GM12878 (cell line): ENCODE results near the gene CBLN3. TPM values are rescaled to one million over a fixed set of nuclear protein-coding genes. Genes with fewer than 3 reads are reported as not detected.
A peak's percentile ranks its signal among the peaks of the same experiment; 100 is the strongest.

ENCODE experiments used
- ATAC-seq: fragments of 200-7000 bp; cut with Tn5 transposase; 3 replicates; pipeline ENCODE4 v1.9.1; 2020; ENCODE audit warnings: mild to moderate bottlenecking, moderate library complexity
- BruUV-seq: library from RNA; stranded (reverse); fragments of 400-500 nt; replicated peaks from 2 replicates; lab custom pipeline; 2021; lab: Mats Ljungman, UMichigan
- CTCF ChIA-PET: fragments of 300-600 bp; sonication (Branson Sonifier 250); formaldehyde crosslinking; extraction: SDS; loops from one replicate; lab custom pipeline; 2021; ENCODE audit warnings: inconsistent platforms; lab: Yijun Ruan, JAX
- POLR2A ChIA-PET: fragments of 350-600 bp; formaldehyde crosslinking; extraction: SDS; loops from one replicate; lab custom pipeline; 2021; ENCODE audit warnings: inconsistent platforms; lab: Charles Lee
- RAD21 ChIA-PET: fragments of 300-600 bp; sonication (Branson Sonifier 250); formaldehyde crosslinking; loops from one replicate; lab custom pipeline; 2023; ENCODE audit warnings: antibody characterized with exemption; ENCODE audit not compliant: unreplicated experiment; lab: Charles Lee
- SMC1A ChIA-PET: fragments of 300-600 bp; sonication (Branson Sonifier 250); formaldehyde crosslinking; loops from one replicate; lab custom pipeline; 2023; ENCODE audit not compliant: unreplicated experiment, uncharacterized antibody; lab: Charles Lee
- DNase-seq: peaks from one replicate; pipeline ENCODE4 v3.0.0-alpha.2; 2011; ENCODE audit warnings: low read depth, low spot score
- FAIRE-seq: peaks from 3 replicates; lab custom pipeline; 2011; peaks lifted over from hg19 to GRCh38; lab: Jason Lieb, UNC
- H2AFZ ChIP-seq: 2 replicates; pipeline ENCODE4 v1.6.0; 2011; ENCODE audit warnings: low read depth, low read length, control low read depth; ENCODE audit not compliant: control insufficient read depth
- H3K27ac ChIP-seq: 2 replicates; pipeline ENCODE4 v1.5.1; 2011; ENCODE audit warnings: control low read depth; ENCODE audit not compliant: control insufficient read depth, insufficient read depth
- H3K27me3 ChIP-seq, 2 experiments: replicated peaks in 1 of 2; 2 replicates each; pipeline versions ENCODE4 v1.6.0 to v1.6.1; 2011; ENCODE audit warnings: low read length in 1 of 2; ENCODE audit not compliant: control insufficient read depth in 2 of 2, insufficient read depth in 2 of 2
- H3K36me3 ChIP-seq, 2 experiments: 2 replicates each; pipeline ENCODE4 v1.5.1; 2011; ENCODE audit warnings: low read length in 1 of 2; ENCODE audit not compliant: control insufficient read depth in 2 of 2, insufficient read depth in 2 of 2
- H3K4me1 ChIP-seq: 2 replicates; pipeline ENCODE4 v1.6.1; 2011; ENCODE audit warnings: mild to moderate bottlenecking, low read length, moderate library complexity, mixed read lengths; ENCODE audit not compliant: control insufficient read depth, insufficient read depth
- H3K4me2 ChIP-seq: 2 replicates; pipeline ENCODE4 v1.6.0; 2011; ENCODE audit warnings: control low read depth; ENCODE audit not compliant: control insufficient read depth, insufficient read depth
- H3K4me3 ChIP-seq: fragments of 200-600 bp; sonication (generic); 2 replicates; pipeline ENCODE4 v1.5.1; 2016
- H3K79me2 ChIP-seq: 2 replicates; pipeline ENCODE4 v1.6.0; 2011; ENCODE audit warnings: low read length; ENCODE audit not compliant: control insufficient read depth, insufficient read depth
- H3K9ac ChIP-seq: 2 replicates; pipeline ENCODE4 v1.8.0; 2011; ENCODE audit warnings: low read length, control low read depth, mixed read lengths; ENCODE audit not compliant: control insufficient read depth, insufficient read depth
- H3K9me3 ChIP-seq: replicated peaks from 3 replicates; pipeline ENCODE4 v1.5.1; 2011; ENCODE audit warnings: mild to moderate bottlenecking, low read length; ENCODE audit not compliant: control insufficient read depth, insufficient read depth
- H4K20me1 ChIP-seq: 2 replicates; pipeline ENCODE4 v1.6.0; 2011; ENCODE audit not compliant: control insufficient read depth, insufficient read depth
- BACH1 ChIP-seq: fragments of 450-650 bp; IDR thresholded peaks from 2 replicates; pipeline ENCODE4 v1.6.1; 2017; ENCODE audit warnings: mild to moderate bottlenecking, borderline replicate concordance
- CEBPB ChIP-seq, 2 experiments: fragments of 150-350 bp in 1 of 2; IDR thresholded peaks; 2 replicates each; pipeline ENCODE4 v1.6.1; 2012 to 2014; ENCODE audit warnings: low read depth in 2 of 2, low read length in 2 of 2, borderline replicate concordance in 1 of 2, inconsistent platforms in 1 of 2
- ESRRA ChIP-seq: IDR thresholded peaks from 2 replicates; pipeline ENCODE4 v1.6.1; 2012; ENCODE audit warnings: mild to moderate bottlenecking, low read length, improper control_type of control experiment
- JUND ChIP-seq: IDR thresholded peaks from 2 replicates; pipeline ENCODE4 v1.6.1; 2012; ENCODE audit warnings: low read depth, mild to moderate bottlenecking, low read length, improper control_type of control experiment, moderate library complexity
- MTA3 ChIP-seq: IDR thresholded peaks from 2 replicates; pipeline ENCODE4 v1.6.1; 2012; ENCODE audit warnings: low read length, inconsistent platforms, borderline replicate concordance
- MYB ChIP-seq: fragments of 150-350 bp; IDR thresholded peaks from 2 replicates; pipeline ENCODE4 v1.6.1; 2014; ENCODE audit warnings: mild to moderate bottlenecking, low read depth, low read length, borderline replicate concordance
- RBBP5 ChIP-seq: fragments of 200-600 bp; sonication (generic); conservative IDR thresholded peaks from 2 replicates; pipeline ENCODE4 v1.6.1; 2016
- SREBF1 ChIP-seq: IDR thresholded peaks from 2 replicates; pipeline ENCODE4 v1.6.1; 2012; ENCODE audit warnings: mild to moderate bottlenecking, low read length
- YY1 ChIP-seq: IDR thresholded peaks from 2 replicates; pipeline ENCODE4 v1.6.1; 2011; ENCODE audit warnings: low read depth, mild to moderate bottlenecking, low read length
- ZNF207 ChIP-seq: fragments of 450-650 bp; IDR thresholded peaks from 2 replicates; pipeline ENCODE4 v1.6.1; 2014; ENCODE audit warnings: antibody characterized with exemption, mild to moderate bottlenecking, borderline replicate concordance
- WGBS: methylation state at CpG from one replicate; pipeline ENCODE4 v1.1.6; 2016; ENCODE audit warnings: low lambda C conversion rate; ENCODE audit not compliant: insufficient replicate concordance, insufficient coverage; ENCODE audit errors: missing lambda C conversion rate; 5-methylcytosine and 5-hydroxymethylcytosine counted together
- in situ Hi-C: fragments of 300-500 bp; cut with MboI; formaldehyde crosslinking; loops from 9 replicates; pipeline ENCODE4 v1.14.3; 2018; ENCODE audit warnings: mixed read lengths
- intact Hi-C: fragments of 100-400 bp; cut with micrococcal nuclease; formaldehyde crosslinking; loops from one replicate; pipeline ENCODE4 v1.14.2; 2022; ENCODE audit not compliant: unreplicated experiment
- polyA plus RNA-seq, 11 experiments: library from polyadenylated mRNA; depleted of rRNA in 4 of 11; unstranded in 6 of 11; stranded (reverse) in 5 of 11; fragments of >200 nt; fragmentation: Nextera tagmentation in 4 of 11; fragmentation: Illumina TruSeq in 1 of 11; extraction: Ambion mirVana in 4 of 11; extraction: Trizol in 1 of 11; gene quantifications; 1 replicate in 1 of 11; 2 replicates in 10 of 11; pipeline versions ENCODE4 v1.2.1 to v1.2.3, GENCODE V29; 2011 to 2016; ENCODE audit warnings: inconsistent platforms in 2 of 11, missing spikeins in 2 of 11, low read depth in 1 of 11
- total RNA-seq, 4 experiments: library from RNA; depleted of rRNA in 3 of 4; stranded (reverse); fragments of >200 nt in 3 of 4; fragmentation: Illumina TruSeq in 1 of 4; extraction: Trizol in 1 of 4; gene quantifications; 2 replicates each; pipeline versions ENCODE4 v1.2.1 to v1.2.3, GENCODE V29; 2013 to 2021
- TF ChIP-seq, protein P1 (sequence below): IDR thresholded peaks from 2 replicates; pipeline ENCODE4 v1.6.1; 2012; ENCODE audit warnings: low read length, inconsistent platforms

Gene CBLN3
- total and polyA plus RNA-seq, 10 of the 15 experiments (the other 5 are each of a cell fraction or from before 2014, with no cell fraction given): 0.16 to 4.9 (median 1.3) TPM

DNA sequence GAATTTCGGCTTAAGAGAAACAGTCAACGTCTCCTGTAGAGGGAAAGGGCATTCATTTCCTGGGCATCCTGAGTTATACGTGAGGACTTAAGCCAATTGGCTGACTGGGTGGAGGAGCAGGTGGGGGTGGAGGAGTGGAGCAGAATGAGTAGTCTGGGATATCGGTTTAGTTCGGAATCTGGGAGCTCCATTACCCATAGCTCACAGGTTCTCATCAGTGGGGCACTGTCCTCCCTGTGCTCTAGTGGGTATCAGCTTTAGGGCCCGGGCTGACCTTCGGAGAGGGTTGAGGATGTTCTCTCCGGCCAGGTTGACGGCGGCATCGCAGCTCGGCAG, 12.4 kb upstream of the CBLN3 start:
- H4K20me1 ChIP-seq: no peaks in the 10 kb centered on the region
- no peak for DNase-seq
- H3K79me2 ChIP-seq: peaks cover 19% of the 10 kb centered on the region
- no TSS peak for BruUV-seq
- H3K9me3 ChIP-seq: no peaks in the 10 kb centered on the region
- WGBS: under 1% methylated on average over 12 of the region's 12 CpGs
- POLR2A ChIA-PET: interaction anchor here (0.6 to 4.5 kb wide), 6 partner anchors 11 to 199 kb away, joined by 3 to 38 read pairs (median 6); partner anchors contain the start of genes CBLN3, KHNYN, RIPK3 and TINF2
- FAIRE-seq: peak; percentile 76
- intact Hi-C loops: loop anchor here (1.0 kb wide), 1 partner anchor 328 kb away; the partner anchor contains the start of genes DCAF11 and NRL
- peak overlapping the region; percentile 96 for H3K27ac ChIP-seq
- TF ChIP-seq BACH1: no peak
- no peak for TF ChIP-seq ESRRA
- no peak for TF ChIP-seq SREBF1
- no peak for TF ChIP-seq ZNF207
- no peak for TF ChIP-seq RBBP5
- peak; percentile 53; the same call in 1 of the 2 replicates for TF ChIP-seq MTA3
- TF ChIP-seq JUND: no peak
- H3K9ac ChIP-seq: peak overlapping the region; percentile 94
- H2AFZ ChIP-seq: peak overlapping the region; percentile 89
- peaks cover 6 to 20% of the 10 kb centered on the region in 2 experiments for H3K36me3 ChIP-seq
- peaks cover 9% of the 10 kb centered on the region for H3K4me1 ChIP-seq
- no peak for ATAC-seq
- no peaks in the 10 kb centered on the region for H3K27me3 ChIP-seq
- peak overlapping the region; percentile 96 for H3K4me2 ChIP-seq
- in situ Hi-C loops: no loop called here
- SMC1A ChIA-PET: interaction anchor here (0.6 to 3.3 kb wide), 6 partner anchors 11 to 828 kb away, joined by 3 to 17 read pairs (median 4); partner anchors contain the start of genes CBLN3, KHNYN and RABGGTA
- CTCF ChIA-PET: interaction anchor here (0.7 to 11.4 kb wide), 10 partner anchors 10 to 195 kb away, joined by 3 to 220 read pairs (median 4); partner anchors contain the start of genes ADCY4, CIDEB, KHNYN and RIPK3
- RAD21 ChIA-PET: interaction anchor here (1.0 to 3.6 kb wide), 5 partner anchors 11 to 199 kb away, joined by 3 to 36 read pairs (median 7); partner anchors contain the start of genes CIDEB, KHNYN and TINF2
- peak overlapping the region; percentile 93 for H3K4me3 ChIP-seq

DNA sequence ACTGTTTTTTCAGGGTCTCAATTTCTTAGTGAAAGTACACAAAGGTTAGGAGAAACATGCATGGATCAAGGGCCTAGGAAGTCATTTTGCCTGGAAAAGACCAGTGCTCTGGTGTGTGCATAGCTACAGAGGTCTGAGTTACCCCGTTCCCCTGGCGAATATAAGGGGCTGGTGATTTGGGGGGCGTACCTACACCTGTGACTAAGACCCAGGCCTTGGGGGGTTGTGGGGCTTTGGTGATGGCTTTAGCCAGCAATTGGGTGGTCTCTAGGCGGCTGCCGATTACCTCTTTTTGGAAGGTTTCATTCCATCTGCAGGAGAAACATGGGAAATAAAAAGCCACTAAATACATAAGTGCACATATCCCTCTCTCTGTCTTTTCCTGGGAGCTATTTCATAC, 12.0 kb upstream of the CBLN3 start:
- H3K27ac ChIP-seq: peak overlapping the region; percentile 96; the same call in 1 of the 2 replicates
- H3K9ac ChIP-seq: peak overlapping the region; percentile 94
- no peaks in the 10 kb centered on the region for H4K20me1 ChIP-seq
- peak overlapping the region; percentile 93 for H3K4me3 ChIP-seq
- ChIA-PET RAD21 (interaction anchor here (1.0 to 3.6 kb wide), 4 partner anchors 11 to 199 kb away, joined by 3 to 36 read pairs (median 8); partner anchors contain the start of genes KHNYN and TINF2), POLR2A (interaction anchor here (1.2 to 4.5 kb wide), 5 partner anchors 11 to 199 kb away, joined by 3 to 38 read pairs (median 6); partner anchors contain the start of genes CBLN3, KHNYN, RIPK3 and TINF2), SMC1A (interaction anchor here (0.6 to 3.3 kb wide), 5 partner anchors 11 to 828 kb away, joined by 3 to 17 read pairs (median 4); partner anchors contain the start of genes CBLN3 and KHNYN), CTCF (interaction anchor here (0.7 to 11.4 kb wide), 10 partner anchors 10 to 194 kb away, joined by 3 to 220 read pairs (median 4); partner anchors contain the start of genes ADCY4, CIDEB, KHNYN and RIPK3)
- WGBS: 60% methylated on average over 5 of the region's 5 CpGs
- TF ChIP-seq YY1 (no peak), MYB (no peak), MTA3 (no peak), BACH1 (no peak), CEBPB (IDR thresholded peaks at IDR 0.05; ENCODE audit: borderline replicate concordance in 1 of 2, low read depth in 2 of 2, low read length in 2 of 2) (no peak)
- TF ChIP-seq, protein P1, sequence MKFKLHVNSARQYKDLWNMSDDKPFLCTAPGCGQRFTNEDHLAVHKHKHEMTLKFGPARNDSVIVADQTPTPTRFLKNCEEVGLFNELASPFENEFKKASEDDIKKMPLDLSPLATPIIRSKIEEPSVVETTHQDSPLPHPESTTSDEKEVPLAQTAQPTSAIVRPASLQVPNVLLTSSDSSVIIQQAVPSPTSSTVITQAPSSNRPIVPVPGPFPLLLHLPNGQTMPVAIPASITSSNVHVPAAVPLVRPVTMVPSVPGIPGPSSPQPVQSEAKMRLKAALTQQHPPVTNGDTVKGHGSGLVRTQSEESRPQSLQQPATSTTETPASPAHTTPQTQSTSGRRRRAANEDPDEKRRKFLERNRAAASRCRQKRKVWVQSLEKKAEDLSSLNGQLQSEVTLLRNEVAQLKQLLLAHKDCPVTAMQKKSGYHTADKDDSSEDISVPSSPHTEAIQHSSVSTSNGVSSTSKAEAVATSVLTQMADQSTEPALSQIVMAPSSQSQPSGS: no peak
- DNase-seq (no peak), ATAC-seq (no peak), FAIRE-seq (no peak)
- H3K36me3 ChIP-seq: peaks cover 6 to 20% of the 10 kb centered on the region in 2 experiments
- H2AFZ ChIP-seq: no peak overlapping the region
- BruUV-seq: no TSS peak
- in situ Hi-C loops: no loop called here
- H3K4me2 ChIP-seq: peak overlapping the region; percentile 96
- intact Hi-C loops: no loop called here
- H3K4me1 ChIP-seq: peaks cover 9% of the 10 kb centered on the region
- H3K9me3 ChIP-seq: no peaks in the 10 kb centered on the region
- peaks cover 19% of the 10 kb centered on the region for H3K79me2 ChIP-seq
- H3K27me3 ChIP-seq: no peaks in the 10 kb centered on the region
